NCI-H2196 treated with DMSO at 0.1 percent for 48 hours (cell line): Measurements from ENCODE around the gene SDK2.
A peak's percentile ranks its signal among the peaks of the same experiment; 100 is the strongest.

Experiments
- DNase-seq: peaks from one replicate; lab custom pipeline; 2025; ENCODE audit not compliant: unreplicated experiment; lab: John Stamatoyannopoulos, UW

The SDK2 gene

DNA sequence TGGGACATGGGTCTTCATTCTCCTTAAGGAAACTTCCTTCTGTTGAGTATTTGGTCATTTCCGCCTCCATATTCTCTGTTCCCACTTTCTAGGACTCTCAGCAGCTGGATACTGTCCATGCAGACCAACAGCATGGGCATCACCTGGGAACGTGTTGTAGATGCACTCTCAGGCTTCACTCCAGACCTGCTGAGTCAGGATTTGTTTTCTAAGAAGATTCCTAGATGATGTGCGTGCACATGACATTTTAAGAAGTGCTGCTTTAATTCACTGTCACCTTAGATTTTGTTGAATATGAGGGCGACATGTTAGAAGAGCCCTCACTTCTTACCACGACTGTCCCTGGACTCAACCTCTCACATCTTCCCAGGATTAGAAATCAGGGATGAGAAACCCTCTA, 10.0 kb upstream of the SDK2 start:
- DNase-seq: no peak

DNA sequence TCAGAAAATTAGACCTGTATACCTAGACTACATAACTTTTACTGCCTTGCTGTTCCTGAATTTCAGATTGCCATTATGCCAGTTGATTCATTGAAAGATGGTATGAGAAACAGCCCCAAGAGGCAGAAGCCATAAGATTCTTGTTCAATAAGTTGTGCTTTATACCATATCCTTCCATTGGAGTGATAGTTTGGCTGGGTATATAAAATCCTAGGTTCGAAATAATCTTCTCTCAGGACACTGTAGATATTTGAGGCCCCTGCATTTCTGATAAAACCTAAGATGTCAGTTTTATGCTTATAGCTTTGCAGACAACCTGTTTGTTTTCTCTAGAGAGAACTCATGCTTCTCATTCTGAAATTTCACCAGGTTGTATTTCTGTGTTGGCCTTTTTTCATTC, 9.6 kb upstream of the SDK2 start:
- no peak for DNase-seq

DNA sequence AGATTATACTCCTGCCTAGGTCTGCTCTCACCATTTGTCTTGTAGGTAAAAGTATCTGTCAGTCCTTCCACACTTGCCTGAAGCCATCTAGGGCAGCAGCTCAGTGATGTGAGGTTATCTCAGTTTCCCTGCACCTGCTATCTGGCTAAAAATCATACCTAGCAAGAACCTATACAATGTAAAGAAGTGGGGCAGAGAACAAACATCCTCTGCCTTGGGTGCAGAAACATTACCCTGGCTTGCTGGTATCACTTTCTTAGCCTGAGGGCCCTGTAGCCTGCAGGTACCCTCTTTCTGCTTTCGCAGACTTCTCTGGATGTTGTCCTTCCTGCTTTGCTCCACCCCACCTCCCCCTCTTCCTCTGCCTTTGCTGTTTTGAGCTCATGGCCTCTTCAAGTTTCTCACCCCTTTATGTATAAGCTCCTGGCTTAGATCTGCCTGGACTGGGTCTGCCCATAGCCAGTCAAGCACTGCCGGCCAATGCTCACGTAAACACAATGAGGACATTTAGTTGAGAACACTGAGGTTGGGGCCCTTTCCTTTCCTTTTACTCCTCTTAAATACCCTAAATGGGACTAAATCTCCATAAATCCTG, 8.7 kb upstream of the SDK2 start:
- no peak for DNase-seq

DNA sequence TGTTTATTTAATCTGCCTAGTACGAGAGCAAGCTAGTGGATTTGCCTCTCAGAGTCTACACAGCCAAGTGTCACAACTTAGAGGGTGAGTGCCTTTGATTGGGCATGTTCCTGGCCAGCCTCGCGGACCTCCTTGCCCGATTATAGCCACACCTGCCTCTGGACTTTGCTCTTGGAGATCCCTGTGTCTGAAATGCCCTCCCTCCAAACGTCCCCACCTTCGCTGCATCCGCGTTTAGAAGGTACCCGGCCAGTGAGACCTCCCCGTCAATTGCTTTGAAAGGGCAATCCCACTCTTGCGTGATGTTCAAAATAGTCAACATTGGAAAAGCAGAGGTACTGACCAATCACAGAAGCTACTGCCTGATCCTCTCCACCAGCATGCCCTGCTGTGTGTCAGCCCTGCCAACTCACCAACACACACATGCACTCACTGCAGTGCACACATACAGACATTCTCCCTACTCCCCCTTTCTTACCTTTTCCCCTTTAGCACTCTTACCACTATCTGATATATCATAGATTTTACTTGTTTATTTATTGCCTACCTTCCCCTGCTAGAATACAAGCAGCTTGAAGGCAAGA, 6.5 kb upstream of the SDK2 start:
- no peak for DNase-seq

DNA sequence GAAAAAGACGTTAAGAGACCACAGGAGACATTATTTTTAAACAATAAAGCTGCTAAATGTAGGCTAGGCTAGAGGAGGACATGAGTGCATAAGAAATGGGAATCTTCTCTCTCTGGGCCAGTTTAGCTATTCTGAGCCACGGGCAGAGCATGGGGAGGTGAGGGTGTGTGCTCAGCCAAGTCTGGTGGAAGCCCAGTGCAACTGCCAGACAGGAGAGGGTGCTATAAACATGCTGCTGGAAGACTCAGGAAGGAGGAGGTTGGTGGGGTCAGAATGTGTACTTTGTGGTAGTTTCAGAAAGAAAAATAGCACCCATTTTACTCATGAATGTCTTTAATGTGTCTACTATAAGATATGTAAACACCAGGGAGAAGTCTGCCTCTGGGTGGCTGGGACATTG, 5.9 kb upstream of the SDK2 start:
- DNase-seq: no peak

DNA sequence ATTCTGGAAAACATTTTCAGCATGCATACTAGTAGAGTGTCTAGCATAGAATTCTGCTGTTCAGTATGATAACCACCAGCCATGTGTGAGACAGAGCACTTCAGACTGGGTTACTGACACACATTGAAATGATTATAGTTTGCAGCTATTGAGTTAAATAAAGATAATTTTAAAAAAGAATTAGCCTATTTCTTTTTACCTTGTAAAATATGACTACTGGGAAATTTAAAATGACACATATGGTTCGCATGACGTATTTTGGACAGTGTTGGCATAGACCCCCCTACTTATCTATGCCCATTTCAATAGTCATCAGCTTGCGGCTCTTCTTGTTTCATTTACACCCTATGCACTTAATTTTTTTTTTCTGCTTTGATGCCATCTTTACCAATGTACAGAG, 4.7 kb upstream of the SDK2 start:
- no peak for DNase-seq

DNA sequence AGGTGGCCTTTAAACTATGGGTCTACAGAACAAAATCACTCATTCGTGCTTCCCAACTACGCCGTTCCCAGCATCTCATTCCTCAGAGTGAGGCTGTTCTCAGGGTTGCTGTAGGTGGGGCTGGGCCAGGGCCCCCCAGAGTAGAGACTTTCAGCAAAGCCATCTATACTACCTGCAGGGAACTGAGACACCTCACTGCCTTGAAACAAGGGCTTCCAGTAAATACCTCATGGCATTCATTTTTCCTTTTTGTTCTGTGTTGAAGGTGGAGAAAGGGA, 4.2 kb upstream of the SDK2 start:
- DNase-seq: no peak

DNA sequence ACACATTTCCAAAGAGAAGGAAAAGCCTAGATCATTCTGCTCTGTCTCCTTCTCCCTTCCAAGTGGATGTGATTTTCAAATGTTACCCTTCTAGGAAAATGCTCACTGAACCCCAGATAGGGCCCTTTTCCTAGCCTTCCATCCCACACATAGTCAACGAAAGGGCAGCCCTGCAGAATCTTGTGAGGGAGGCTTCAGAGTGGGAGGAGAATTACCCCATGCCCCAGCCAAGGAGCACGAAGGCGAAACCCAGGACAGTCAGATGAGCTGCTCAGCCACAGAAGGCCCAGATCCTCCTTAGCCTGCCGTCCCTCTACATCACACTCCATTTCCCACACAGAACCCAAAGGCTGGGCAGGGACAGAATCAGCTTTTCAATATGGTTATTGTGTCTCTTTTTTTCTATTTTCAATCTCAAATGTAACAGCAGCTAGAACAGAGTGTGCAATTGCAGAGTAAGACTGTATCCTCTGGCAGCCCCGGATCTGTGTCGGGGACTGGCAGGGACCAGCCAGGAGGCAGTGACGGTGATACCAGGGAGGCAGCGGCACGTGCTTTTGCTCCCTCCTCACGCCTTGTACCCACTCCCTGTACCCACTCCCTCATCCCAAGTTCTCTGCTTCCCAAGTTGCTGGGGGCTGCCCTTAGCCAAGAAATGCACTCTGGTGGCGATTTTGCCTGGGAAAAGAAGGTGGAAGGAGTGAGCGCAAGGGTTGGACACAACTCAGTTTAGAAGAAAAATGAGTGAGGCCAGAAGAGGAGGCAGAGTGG, 3.7 kb upstream of the SDK2 start:
- DNase-seq: no peak

DNA sequence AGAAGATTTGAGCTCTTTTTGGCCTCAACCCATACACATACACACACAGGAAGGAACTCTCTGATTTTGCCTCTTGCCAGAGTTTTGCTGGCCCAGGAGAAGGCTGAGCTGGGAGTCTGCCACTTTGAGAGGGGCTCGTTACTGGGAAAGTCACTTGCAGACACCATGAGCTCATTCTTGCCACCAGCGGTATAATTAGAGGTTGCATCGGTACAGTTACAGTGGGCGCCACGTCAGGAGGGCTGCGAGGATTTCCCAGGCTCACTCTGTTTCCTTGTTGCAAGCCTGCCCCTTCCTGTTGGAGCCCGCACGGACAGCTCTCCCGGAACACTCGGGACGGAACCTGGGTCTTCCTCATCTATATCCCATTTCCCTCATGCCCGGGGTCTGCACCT, 3.1 kb upstream of the SDK2 start:
- DNase-seq: no peak

DNA sequence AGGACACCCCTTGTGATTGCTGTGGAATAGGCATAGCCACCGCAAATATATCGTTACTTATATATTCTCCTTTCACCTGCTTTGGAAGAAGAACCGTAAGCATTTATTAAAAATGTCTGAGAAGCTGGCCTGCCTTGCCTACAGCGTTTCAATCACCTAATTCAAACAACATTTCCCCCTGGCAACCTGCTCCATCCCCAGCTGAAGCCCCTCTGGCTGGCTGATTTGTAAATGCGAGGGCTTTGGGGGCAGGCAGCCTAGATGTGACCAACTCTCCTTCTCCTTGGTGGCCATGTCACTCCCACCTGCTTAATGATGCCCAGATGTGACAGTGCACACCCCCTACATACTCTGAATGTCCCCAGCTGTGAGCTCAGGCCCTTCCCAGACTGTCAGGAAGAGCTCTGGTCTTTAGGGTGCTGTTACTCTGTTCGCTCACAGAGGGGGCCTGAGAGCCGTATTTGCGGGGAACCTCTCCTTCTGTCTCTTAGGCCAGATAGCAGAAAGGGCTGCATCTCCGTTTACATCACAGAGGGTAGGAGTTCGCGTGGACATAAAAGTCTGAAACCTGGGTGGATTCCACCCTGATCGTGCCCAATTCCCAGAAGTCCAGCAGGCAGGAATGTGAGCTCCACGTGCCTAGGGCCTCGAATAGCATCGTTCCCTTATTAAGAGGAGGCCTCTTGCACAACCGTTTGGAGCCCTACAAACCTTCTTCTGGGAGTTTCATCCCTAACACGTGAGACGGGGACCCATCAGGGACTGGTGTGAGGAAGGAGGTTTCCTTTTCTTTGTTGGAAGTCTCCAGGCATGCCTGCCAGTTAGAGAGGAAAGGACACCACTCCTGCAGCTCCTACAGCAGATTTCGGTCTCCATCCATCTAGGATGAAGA, 2.4 kb upstream of the SDK2 start:
- no peak for DNase-seq

DNA sequence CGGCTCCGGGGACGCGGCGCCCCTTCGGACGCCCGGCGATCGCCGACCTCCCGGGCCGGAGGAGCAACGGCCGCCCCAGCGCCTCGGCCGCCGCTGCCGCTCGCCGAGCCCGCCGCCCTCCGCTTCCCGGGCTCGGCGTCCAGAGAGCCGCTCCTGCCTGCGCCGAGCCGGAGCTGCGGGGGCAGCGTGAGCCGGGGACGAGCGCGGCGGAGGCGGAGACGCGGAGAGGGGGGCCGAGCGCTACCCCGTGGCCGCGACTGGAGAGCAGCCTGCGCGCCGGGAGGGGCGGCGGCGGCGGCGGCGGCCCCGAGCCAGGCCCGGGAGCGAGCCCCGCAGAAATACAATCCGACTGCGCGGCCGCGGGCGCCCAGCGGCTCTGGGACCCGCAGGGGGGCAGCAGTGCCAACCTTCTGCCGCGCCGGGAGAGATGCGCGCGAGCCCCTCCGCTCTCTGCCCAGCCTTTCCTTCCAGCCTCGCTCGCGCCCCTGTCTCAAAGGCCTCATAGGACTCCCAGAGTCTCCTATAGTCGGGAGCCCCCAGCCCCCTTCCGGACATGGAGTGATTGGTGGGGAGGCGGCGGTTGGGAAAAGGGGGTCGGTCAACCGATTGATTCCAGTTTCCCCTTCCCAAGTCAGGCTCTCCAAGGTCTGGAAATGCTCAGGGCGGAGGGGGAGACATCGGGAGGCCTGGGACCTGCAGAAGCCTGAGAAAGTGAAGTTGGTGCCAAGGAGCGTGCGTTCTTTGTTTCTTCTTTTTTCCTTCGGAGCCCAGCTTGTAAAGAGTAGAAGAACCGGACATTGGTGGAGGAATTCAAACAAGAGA, 1.0 kb upstream of the SDK2 start:
- DNase-seq: peak; percentile 53

DNA sequence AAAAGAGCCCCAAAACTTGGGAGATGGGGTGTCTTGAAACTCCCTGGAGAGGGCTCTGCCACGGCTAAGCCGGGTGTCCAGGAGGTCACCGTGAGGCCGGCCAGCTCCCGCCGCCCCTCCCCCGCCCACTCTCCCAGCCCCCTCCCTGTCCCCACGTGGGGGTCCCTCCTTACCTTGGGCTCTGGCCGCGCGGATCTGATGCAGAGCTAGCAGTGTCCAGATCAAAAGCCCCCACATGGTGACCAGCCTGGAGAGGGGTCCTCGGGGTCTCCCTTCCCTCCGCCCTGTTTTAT, 447 bp downstream of the SDK2 start:
- DNase-seq: no peak

DNA sequence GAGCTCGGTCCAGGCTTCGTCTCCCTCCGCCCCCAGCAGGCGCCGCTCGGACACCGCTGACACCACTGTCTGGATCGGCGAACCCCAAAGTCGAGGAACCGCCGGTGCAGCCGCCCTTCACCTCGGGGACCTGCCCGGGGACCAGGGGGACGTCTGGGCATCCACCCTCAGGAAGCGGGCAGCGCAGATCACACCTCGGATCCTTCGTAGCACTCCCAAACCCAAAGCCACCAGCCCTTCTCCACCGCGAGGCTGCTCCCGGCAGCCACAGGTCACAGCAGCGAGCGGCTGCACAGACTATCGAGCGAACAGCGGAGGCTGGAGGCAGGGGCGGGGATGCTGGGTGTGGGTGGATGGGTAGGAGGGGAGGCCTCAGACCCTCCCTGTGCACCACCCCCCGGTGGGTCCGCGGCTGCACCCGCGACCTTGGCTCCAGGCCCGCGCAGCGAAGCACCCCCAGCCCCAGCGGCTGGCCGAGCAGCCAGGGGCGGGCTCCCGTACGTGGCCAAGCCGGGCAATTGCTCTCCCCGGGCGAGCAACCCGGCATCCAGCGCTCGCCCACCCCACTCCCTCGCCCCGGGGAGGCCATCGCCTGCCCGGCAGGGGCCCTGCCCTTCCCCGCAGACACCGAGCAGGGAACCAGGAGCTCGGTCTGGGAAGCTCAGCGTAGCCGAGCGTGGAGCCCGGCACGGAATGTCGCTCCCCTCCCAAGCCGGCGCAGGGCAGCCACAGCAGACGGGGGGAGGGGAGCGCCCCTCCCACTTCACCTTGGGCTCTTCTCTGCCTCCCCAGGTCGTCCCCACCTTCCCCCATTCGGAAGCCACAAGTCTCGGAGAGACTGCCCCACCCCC, 1.0 kb downstream of the SDK2 start:
- DNase-seq: no peak

DNA sequence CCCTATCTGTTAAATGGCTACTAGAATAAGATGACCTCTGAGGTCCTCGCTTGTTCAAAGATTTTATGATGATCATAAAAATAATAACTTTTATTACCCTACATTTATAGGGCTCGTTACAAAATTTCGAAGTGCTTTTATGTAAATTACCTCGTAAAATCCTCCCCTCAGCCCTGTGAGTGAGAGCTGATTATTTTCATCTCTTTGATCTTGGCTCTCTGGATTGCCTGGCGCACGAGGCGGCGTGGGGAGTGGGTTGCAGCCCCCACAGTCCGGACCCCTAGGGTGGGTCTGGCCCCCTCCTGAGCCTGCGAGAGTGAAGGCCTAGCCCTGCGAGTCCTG, 1.6 kb downstream of the SDK2 start:
- no peak for DNase-seq

DNA sequence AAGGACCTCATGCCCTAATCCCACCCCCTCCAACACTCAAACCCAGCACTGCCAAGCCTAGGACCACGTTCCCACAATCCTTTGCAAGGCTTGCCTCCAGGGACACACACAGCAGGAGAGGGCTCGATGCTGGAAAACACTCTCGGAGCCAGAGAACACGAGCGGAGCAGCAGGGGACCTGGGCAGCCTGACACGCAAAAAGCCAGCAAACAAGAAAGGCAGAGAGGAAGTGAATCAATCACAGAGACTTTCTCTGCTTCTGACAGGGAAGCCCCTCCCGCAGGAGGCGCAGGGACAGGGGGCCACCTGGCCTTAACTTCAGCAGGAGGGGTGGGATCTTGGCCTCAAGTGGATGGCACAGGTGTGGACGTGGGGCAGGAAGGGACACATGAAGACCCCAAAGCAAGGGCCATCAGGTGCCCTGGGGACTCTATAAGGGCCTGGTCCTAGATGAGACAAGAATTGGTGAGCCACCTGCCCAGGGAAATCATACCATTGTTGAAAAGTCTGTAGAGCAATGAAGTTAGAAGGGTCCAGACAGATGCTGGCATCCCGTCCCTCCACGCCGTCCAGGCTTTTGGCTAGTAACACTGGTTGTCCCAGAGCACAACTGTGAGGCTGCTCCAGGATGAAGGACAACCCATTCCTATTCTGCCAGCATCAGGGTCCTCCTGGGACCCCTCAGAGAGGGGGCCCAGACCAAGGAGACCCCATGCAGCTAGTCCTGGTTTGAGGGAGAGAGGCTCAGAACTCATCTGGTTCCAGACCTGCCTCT, 2.2 kb downstream of the SDK2 start:
- no peak for DNase-seq

DNA sequence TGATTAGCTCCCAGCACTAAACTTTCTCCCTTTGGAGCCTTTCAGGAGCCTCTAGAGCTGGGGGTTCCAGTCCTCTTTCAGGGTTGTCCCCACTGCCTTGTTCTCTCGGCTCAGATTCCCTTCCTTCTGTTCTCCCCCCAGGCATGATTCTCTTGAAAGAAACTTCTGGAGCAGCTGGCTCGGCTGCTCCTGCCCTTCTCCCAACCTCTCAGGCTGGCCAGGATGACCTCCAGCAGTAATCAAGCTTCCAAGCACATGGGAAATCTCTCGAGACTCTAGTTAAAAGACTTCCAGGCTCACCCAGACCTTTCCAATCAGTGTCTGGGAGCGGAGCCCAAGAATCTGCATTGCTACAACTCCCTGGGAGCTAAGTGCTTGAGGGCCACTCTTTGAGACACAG, 3.6 kb downstream of the SDK2 start:
- no peak for DNase-seq

DNA sequence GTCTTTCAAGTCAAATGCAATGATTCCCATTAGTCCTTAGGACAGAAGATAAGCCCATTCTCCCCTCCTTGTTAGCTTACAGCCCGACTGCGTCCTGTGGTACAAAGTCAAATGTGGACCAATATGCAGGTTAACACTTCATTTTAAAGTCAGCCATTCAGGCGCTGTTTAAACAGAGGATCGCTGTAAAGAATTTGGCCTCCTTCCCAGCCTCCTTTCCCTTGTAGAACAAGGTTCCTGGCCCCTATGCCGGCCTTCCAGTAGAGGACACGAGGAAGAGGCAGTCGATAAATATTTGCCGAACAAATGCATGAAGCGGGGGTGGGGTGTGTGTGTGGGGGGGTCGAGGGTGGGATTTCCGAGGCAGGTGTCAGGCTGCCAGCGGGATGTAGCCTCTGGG, 4.3 kb downstream of the SDK2 start:
- peak; percentile 76 for DNase-seq

DNA sequence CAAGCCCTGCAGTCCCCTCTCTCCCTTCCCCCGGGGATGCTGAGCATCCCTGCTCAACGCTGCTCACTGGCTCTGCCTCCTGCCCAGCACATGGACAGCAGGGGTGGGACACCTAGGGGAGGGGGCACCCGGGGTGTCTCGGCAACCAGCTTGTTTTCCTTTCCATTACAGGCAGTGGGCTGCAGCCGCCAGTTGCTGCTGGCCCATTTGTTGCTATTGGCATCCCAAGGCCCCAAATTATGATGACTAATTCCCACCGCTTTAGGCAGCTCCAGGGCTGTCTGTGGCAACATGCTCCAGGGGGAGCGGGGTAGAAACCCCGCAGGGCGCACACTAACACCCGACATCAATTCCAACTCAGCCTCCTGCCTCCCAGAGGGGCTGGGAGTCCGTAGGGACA, 4.9 kb downstream of the SDK2 start:
- DNase-seq: no peak

DNA sequence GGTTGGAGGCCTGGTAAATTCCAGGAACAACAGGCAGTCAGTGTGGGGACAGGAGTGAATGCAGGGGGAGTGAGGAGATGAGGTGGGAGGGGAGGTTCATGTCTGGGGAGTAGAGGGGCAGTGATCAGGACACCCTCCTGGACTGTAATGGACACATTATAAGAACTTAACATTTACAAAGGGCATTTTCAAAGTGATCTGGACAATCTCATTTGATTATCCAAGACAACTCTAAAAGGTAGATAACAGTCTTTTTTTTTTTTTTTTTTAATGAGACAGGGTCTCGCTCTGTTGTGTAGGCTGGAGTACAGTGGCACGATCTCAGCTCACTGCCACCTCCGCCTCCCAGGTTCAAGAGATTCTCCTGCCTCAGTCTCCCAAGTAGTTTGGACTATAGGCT, 5.7 kb downstream of the SDK2 start:
- no peak for DNase-seq

DNA sequence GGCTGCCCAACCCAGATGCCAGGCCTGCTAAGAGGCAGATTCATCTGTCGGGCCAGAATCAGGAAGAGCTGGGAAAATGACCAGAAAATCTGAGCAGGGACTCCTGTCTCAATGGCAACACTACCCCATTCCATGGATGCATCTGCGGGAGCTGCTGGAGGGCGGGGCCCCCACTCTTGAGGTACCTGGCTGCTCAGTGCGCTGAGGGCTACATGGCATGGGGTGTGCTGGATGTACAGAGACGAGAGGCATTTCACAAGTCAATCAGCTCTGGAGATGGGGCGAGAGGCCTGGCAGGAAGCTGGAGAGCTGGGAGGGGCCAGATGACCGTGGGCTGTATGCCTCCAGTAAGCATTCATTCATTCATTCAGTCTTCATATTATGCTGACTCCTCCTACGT, 6.4 kb downstream of the SDK2 start:
- DNase-seq: no peak
